Heart left ventricle (tissue), 16 donors: ENCODE measurements around the gene RNH1. TPM values are rescaled to one million over a fixed set of nuclear protein-coding genes. Genes with fewer than 3 reads are reported as not detected.

Source experiments
- ATAC-seq, 4 donors: fragments of 200-7000 bp; cut with Tn5 transposase; one replicate each; pipeline ENCODE4 v1.9.1; 2020 to 2022; ENCODE audit warnings: moderate library complexity in 4 of 4, mild to moderate bottlenecking in 3 of 4, moderate number of reproducible peaks in 1 of 4
- DNase-seq, 5 donors: peaks; one replicate each; pipeline ENCODE4 v3.0.0-alpha.2; 2020
- H3K27ac ChIP-seq, 12 donors: fragments of 200-600 bp; sonication (generic) in 4 of 12; one replicate each; pipeline versions ENCODE4 v1.5.0 to v1.8.0; 2016 to 2022; ENCODE audit warnings: mild to moderate bottlenecking in 2 of 12
- H3K27me3 ChIP-seq, 9 donors: fragments of 200-600 bp; sonication (generic) in 2 of 9; one replicate each; pipeline versions ENCODE4 v1.5.1 to v1.8.0; 2016 to 2022; ENCODE audit warnings: mild to moderate bottlenecking in 3 of 9
- H3K36me3 ChIP-seq, 9 donors: fragments of 200-600 bp; sonication (generic) in 2 of 9; one replicate each; pipeline versions ENCODE4 v1.5.0 to v1.8.0; 2018 to 2022; ENCODE audit warnings: mild to moderate bottlenecking in 2 of 9
- H3K4me1 ChIP-seq, 12 donors: fragments of 200-600 bp; sonication (generic) in 4 of 12; one replicate each; pipeline versions ENCODE4 v1.5.0 to v1.8.0; 2016 to 2022; ENCODE audit warnings: mild to moderate bottlenecking in 3 of 12
- H3K4me3 ChIP-seq, 12 donors: fragments of 200-600 bp; sonication (generic) in 4 of 12; one replicate each; pipeline versions ENCODE4 v1.5.0 to v1.8.0; 2017 to 2022; ENCODE audit warnings: mild to moderate bottlenecking in 9 of 12, moderate library complexity in 4 of 12
- H3K9me3 ChIP-seq, 12 donors: fragments of 200-600 bp; sonication (generic) in 4 of 12; one replicate each; pipeline versions ENCODE4 v1.5.0 to v1.8.0; 2016 to 2022; ENCODE audit warnings: mild to moderate bottlenecking in 1 of 12
- CTCF ChIP-seq, 12 donors: fragments of 200-600 bp; sonication (generic) in 4 of 12; IDR thresholded peaks; one replicate each; pipeline versions ENCODE4 v1.5.0 to v1.8.0; 2018 to 2022; ENCODE audit warnings: antibody characterized with exemption in 12 of 12, mild to moderate bottlenecking in 5 of 12
- POLR2A ChIP-seq, 2 donors: fragments of 450-650 bp; IDR thresholded peaks; one replicate each; pipeline ENCODE4 v1.6.1; 2017; ENCODE audit warnings: antibody characterized with exemption in 2 of 2, mild to moderate bottlenecking in 2 of 2, moderate library complexity in 2 of 2
- WGBS, 4 donors: extraction: QIAGEN DNeasy Blood & Tissue Kit in 2 of 4; methylation state at CpG; one replicate each; pipeline versions ENCODE4 v1.1.5 to v1.1.7; 2013 to 2018; 5-methylcytosine and 5-hydroxymethylcytosine counted together
- intact Hi-C, 10 donors: fragments of 100-400 bp; cut with DNase I; formaldehyde crosslinking; loops; one replicate each; pipeline versions ENCODE4 v1.11.1 to v1.14.2; 2022
- polyA plus RNA-seq, 2 donors: library from polyadenylated mRNA; stranded (reverse); fragments of 200-250 nt; gene quantifications; one replicate each; pipeline ENCODE4 v1.2.3, GENCODE V29; 2013
- total RNA-seq, 9 donors: library from RNA; depleted of rRNA in 2 of 9; stranded (reverse); fragments of >200 nt in 2 of 9; fragmentation: NEBNext Ultra II Directional in 3 of 9; extraction: Animal tissue kit (Norgen Biotek cat#: 25700) in 3 of 9; gene quantifications; one replicate each; pipeline versions ENCODE4 v1.1.0 to v1.2.4, GENCODE V29; 2016 to 2023
- donor health status: ischemic (EF 13 %, LVEDD 7.1; RV severe dilation, severe dysfunction).
- donor health status: healthy with polysubstance abuse.
- donor health status: DM: no; HTN: yes; CAD: no.
- donor health status: DM: no; HTN: no; CAD: no.
- donor health status: ischemic (EF 25% LVEDD 6.9; RV normal size, moderate dysfunction).
- donor health status: ischemic (EF 25% LVEDD 5.7; RV mildly dilated, moderate dysfunction).
- donor health status: healthy.
- donor health status: DM: yes; HTN: yes; CAD: no.
- donor health status: ischemic (EF 35%, LVEDD 5.7; RV mildly dilated, moderate dysfunction).
- donor health status: nonischemic (EF 11% LVEDD 7.7; RV severe dilation, severe dysfunction).
- donor health status: DM: yes; HTN: yes; CAD: no.
- donor health status: PGD.
- donor health status: ischemic (EF 29% LVEDD 5.4; RV normal size, mild dysfunction).
- donor health status: nonischemic (EF 23%, LVEDD 6.1; RV moderate dilation, normal function).

RNH1 gene
- total and polyA plus RNA-seq, 11 donors: 58.2 to 247 (median 158) TPM

- WGBS, 4 donors: 92 to 95% (median 94%) methylated on average over 13 to 16 of the region's 16 CpGs
- H3K27ac ChIP-seq: no peak overlapping the region
These were observed 44.7 kb downstream of the RNH1 start for GRCh38 chr11:462107-462890.

GRCh38 chr11:461626-462025, 45.4 kb downstream of the RNH1 start:
- intact Hi-C loops: loop anchor here in 1 of 10 donors (5.0 kb wide), 1 partner anchor 41 kb away; no protein-coding TSS in a partner anchor
- Histone ChIP-seq H3K27me3 (no peaks in the 10 kb centered on the region), H3K4me3 (peak overlapping the region in 1 of 12 donors; percentile 52), H3K27ac (peak overlapping the region in 6 of 12 donors; percentile 66 to 88 (median 78)), H3K9me3 (no peaks in the 10 kb centered on the region), H3K4me1 (peaks cover 0 to 27% (median 17%) of the 10 kb centered on the region in 12 donors), H3K36me3 (peaks cover 0 to 37% (median 15%) of the 10 kb centered on the region in 9 donors)
- peak in 3 of 5 donors; percentile 16 to 60 (median 31) for DNase-seq
- TF ChIP-seq POLR2A (IDR thresholded peaks at IDR 0.05) (no peak), CTCF (IDR thresholded peaks at IDR 0.05) (no peak)
- peak in 2 of 4 donors; percentile 3 for ATAC-seq
- 62 to 70% (median 68%) methylated on average over 8 to 9 of the region's 9 CpGs for WGBS, 4 donors

More at GRCh38 chr11:462107-462890, 44.7 kb downstream of the RNH1 start:
- Histone ChIP-seq H3K27me3 (no peaks in the 10 kb centered on the region), H3K4me3 (no peak overlapping the region), H3K9me3 (no peaks in the 10 kb centered on the region), H3K4me1 (peaks cover 0 to 27% (median 17%) of the 10 kb centered on the region in 12 donors), H3K36me3 (peaks cover 0 to 37% (median 15%) of the 10 kb centered on the region in 9 donors)
- no peak for TF ChIP-seq CTCF (IDR thresholded peaks at IDR 0.05)
- TF ChIP-seq POLR2A (IDR thresholded peaks at IDR 0.05): no peak
- DNase-seq: peak in 2 of 5 donors; percentile 21 to 54
- ATAC-seq: no peak
- intact Hi-C loops: loop anchor here in 1 of 10 donors (5.0 kb wide), 1 partner anchor 40 kb away; no protein-coding TSS in a partner anchor

GRCh38 chr11:460331-461199, 46.5 kb downstream of the RNH1 start:
- no peaks in the 10 kb centered on the region for H3K9me3 ChIP-seq
- whole genome bisulfite sequencing, 4 donors: 51 to 55% (median 52%) methylated on average over 18 to 41 of the region's 41 CpGs
- H3K27me3 ChIP-seq: no peaks in the 10 kb centered on the region
- DNase-seq (peak; percentile 52 to 86 (median 76)), ATAC-seq (peak; percentile 69 to 87 (median 80))
- H3K36me3 ChIP-seq: peaks cover 0 to 37% (median 15%) of the 10 kb centered on the region in 9 donors
- intact Hi-C loops: loop anchor here in 1 of 10 donors (5.0 kb wide), 1 partner anchor 42 kb away; no protein-coding TSS in a partner anchor
- TF ChIP-seq CTCF (IDR thresholded peaks at IDR 0.05) (no peak), POLR2A (IDR thresholded peaks at IDR 0.05) (peak in 1 of 2 donors; percentile 12)
- H3K4me3 ChIP-seq: peak overlapping the region in 10 of 12 donors; percentile 28 to 56 (median 41)
- H3K27ac ChIP-seq: peak overlapping the region; percentile 10 to 88 (median 74)
- peaks cover 0 to 30% (median 18%) of the 10 kb centered on the region in 12 donors for H3K4me1 ChIP-seq
